Upper lobe of right lung (tissue), 1 donor: Measurements from ENCODE around the gene SETD3. TPM values are rescaled to one million over a fixed set of nuclear protein-coding genes. Genes with fewer than 3 reads are reported as not detected.

Source experiments
- ATAC-seq: fragments of 200-7000 bp; cut with Tn5 transposase; one replicate; pipeline ENCODE4 v1.9.1; 2020; ENCODE audit warnings: mild to moderate bottlenecking, moderate library complexity
- DNase-seq: peaks from one replicate; pipeline ENCODE4 v3.0.0-alpha.2; 2020
- H3K27ac ChIP-seq: fragments of 200-600 bp; one replicate; pipeline ENCODE4 v1.8.0; 2022
- H3K27me3 ChIP-seq: fragments of 200-600 bp; one replicate; pipeline ENCODE4 v1.8.0; 2022; ENCODE audit warnings: mild to moderate bottlenecking
- H3K36me3 ChIP-seq: fragments of 200-600 bp; one replicate; pipeline ENCODE4 v1.8.0; 2022
- H3K4me1 ChIP-seq: fragments of 200-600 bp; one replicate; pipeline ENCODE4 v1.8.0; 2022
- H3K4me3 ChIP-seq: fragments of 200-600 bp; one replicate; pipeline ENCODE4 v1.8.0; 2022; ENCODE audit warnings: mild to moderate bottlenecking
- H3K9me3 ChIP-seq: fragments of 200-600 bp; one replicate; pipeline ENCODE4 v1.8.0; 2022
- intact Hi-C: fragments of 100-400 bp; cut with DNase I; formaldehyde crosslinking; loops from one replicate; pipeline ENCODE4 v1.11.0; 2022
- total RNA-seq: library from RNA; stranded (reverse); fragmentation: NEBNext Ultra II Directional; extraction: Animal tissue kit (Norgen Biotek cat#: 25700); gene quantifications from one replicate; pipeline ENCODE4 v1.2.1, GENCODE V29; 2021
- TF ChIP-seq, protein P1 (sequence below): fragments of 200-600 bp; IDR thresholded peaks from one replicate; pipeline ENCODE4 v1.8.0; 2022; ENCODE audit warnings: antibody characterized with exemption
- donor health status: DM: no; HTN: yes; CAD: no; lungs with severe emphysema.

SETD3 gene
- total RNA-seq, 1 donor from 2014 or later = 90.3 TPM

DNA sequence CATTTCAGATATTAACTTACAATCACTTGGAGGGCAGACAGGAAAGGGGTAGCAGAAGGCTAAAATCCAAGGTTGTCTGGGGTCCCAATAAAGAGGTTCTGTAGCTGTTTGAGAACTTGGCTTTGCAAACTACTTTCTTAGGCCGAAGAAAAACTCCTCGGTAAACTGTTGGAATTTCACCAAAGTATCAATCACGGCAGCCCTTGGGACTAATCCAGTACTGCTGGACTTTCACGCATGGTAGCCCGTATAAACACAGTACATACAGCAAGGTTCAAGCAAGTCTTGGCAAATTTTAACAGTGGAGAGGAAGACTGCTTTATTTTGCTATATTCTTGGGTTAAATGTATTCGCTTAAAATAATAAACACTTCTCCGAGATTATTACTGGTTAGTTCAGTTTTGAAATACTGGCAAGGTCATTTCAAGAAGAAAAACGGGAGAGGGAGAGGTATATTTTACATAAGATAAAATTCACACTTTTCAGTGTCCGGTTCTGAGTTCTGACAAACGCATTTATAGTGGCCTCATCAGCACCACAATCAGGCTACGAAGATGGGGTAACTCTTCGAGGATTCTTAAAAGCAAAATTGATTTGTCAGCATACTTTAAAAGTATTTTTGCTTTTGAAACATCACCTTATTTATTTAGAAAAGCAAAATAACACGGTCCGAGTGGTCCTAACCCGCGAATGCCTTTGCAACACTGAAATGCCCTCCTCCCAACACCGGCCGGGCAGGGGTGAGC, 1.3 kb downstream of the SETD3 start:
- Histone ChIP-seq H3K4me3 (peak overlapping the region; percentile 78), H3K36me3 (no peaks in the 10 kb centered on the region), H3K9me3 (no peaks in the 10 kb centered on the region), H3K27me3 (no peaks in the 10 kb centered on the region), H3K27ac (peak overlapping the region; percentile 83), H3K4me1 (peaks cover 50% of the 10 kb centered on the region)
- ATAC-seq (no peak), DNase-seq (no peak)
- intact Hi-C loops = no loop called here
- TF ChIP-seq, protein P1, sequence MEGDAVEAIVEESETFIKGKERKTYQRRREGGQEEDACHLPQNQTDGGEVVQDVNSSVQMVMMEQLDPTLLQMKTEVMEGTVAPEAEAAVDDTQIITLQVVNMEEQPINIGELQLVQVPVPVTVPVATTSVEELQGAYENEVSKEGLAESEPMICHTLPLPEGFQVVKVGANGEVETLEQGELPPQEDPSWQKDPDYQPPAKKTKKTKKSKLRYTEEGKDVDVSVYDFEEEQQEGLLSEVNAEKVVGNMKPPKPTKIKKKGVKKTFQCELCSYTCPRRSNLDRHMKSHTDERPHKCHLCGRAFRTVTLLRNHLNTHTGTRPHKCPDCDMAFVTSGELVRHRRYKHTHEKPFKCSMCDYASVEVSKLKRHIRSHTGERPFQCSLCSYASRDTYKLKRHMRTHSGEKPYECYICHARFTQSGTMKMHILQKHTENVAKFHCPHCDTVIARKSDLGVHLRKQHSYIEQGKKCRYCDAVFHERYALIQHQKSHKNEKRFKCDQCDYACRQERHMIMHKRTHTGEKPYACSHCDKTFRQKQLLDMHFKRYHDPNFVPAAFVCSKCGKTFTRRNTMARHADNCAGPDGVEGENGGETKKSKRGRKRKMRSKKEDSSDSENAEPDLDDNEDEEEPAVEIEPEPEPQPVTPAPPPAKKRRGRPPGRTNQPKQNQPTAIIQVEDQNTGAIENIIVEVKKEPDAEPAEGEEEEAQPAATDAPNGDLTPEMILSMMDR = no peak

DNA sequence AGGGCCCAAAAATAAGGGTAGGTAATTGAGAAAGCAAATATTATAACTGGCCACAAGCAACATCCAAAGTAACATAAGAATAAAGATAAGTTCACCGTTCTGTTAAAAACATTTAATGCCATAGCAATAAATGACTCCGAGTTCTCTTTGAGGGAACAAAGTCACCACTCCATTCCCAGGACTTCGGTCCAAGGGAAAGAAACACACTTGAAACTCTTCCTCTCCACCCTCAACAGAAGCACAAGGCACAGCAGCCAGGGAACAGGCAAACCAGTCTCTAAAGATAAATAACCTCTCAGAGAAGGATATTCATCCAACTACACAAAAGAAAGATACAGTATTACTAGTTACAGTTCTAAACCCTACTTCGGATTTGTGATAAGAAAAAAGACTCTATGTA, 2.5 kb downstream of the SETD3 start:
- no peak overlapping the region for H3K4me3 ChIP-seq
- no peak for DNase-seq
- no peaks in the 10 kb centered on the region for H3K27me3 ChIP-seq
- TF ChIP-seq, protein P1 = no peak
- no peaks in the 10 kb centered on the region for H3K36me3 ChIP-seq
- peaks cover 44% of the 10 kb centered on the region for H3K4me1 ChIP-seq
- no peak for ATAC-seq
- H3K9me3 ChIP-seq = no peaks in the 10 kb centered on the region
- intact Hi-C loops = no loop called here
- H3K27ac ChIP-seq = no peak overlapping the region

DNA sequence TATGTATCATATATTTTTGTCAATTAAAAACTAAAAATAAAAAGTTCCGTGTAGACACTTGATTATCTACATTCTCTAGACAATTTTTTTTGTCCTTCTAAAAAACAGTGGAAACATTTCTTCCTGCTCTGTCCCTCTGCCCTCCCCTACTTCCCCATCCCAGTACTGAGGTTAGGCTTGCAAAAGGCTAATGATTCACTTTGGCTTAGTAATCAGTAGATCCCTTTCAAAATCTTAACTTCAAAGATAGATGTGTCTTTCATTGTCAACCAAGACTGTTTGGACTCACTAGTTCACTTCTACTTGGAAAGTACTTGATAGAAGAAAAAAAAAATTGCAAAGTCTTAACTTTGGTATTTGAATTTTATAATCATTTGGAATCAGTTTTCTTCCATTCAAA, 3.8 kb downstream of the SETD3 start:
- Histone ChIP-seq H3K36me3 (no peaks in the 10 kb centered on the region), H3K9me3 (no peaks in the 10 kb centered on the region), H3K4me1 (peaks cover 33% of the 10 kb centered on the region), H3K4me3 (no peak overlapping the region), H3K27me3 (no peaks in the 10 kb centered on the region), H3K27ac (no peak overlapping the region)
- DNase-seq = no peak
- TF ChIP-seq, protein P1 = no peak
- ATAC-seq = no peak
- intact Hi-C loops = no loop called here

DNA sequence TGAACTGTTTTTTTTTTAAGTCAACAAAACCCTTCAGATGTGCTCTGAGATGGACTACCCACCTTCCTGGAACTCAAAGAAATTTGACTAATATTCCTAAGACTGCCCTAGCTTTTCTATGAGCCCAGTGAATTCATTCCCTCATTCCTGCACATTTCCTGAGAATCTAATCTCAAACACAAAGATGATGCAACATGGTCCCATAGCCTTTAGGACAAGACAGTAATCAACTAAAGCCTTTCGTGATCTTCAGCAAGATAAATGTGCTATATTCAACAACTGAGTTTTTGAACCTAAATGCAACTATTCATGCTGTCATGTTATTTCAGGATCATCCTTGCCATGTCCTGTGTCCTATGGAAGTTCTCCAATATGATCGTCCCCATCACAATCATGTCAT, 5.0 kb downstream of the SETD3 start:
- Histone ChIP-seq H3K4me3 (no peak overlapping the region), H3K27ac (no peak overlapping the region), H3K9me3 (no peaks in the 10 kb centered on the region), H3K27me3 (no peaks in the 10 kb centered on the region), H3K4me1 (peaks cover 33% of the 10 kb centered on the region), H3K36me3 (no peaks in the 10 kb centered on the region)
- DNase-seq (no peak), ATAC-seq (no peak)
- TF ChIP-seq, protein P1 = no peak
- intact Hi-C loops = no loop called here

DNA sequence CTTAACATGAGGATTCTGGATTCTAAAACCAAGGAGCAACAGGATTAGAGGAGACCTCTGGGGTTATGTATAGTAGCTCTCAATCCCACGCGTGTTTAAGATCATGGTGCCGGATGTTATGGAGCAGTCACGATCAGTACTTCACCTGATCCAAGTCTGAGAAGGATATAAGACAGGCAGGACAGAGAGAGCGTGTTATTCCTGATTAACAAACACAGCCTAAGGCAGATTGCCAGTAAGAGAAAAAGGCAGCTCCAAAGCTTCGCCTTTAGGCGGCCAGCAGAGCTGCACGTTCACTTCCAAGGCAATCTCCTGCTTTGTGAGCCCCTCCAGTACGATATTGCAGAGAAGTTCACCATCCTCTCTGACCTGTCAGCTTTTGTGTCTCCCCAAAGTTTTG, 5.5 kb downstream of the SETD3 start:
- Histone ChIP-seq H3K4me1 (peaks cover 33% of the 10 kb centered on the region), H3K9me3 (no peaks in the 10 kb centered on the region), H3K27me3 (no peaks in the 10 kb centered on the region), H3K36me3 (no peaks in the 10 kb centered on the region), H3K27ac (no peak overlapping the region), H3K4me3 (no peak overlapping the region)
- ATAC-seq (peak; percentile 16), DNase-seq (no peak)
- intact Hi-C loops = no loop called here
- TF ChIP-seq, protein P1 = peak; percentile 7

DNA sequence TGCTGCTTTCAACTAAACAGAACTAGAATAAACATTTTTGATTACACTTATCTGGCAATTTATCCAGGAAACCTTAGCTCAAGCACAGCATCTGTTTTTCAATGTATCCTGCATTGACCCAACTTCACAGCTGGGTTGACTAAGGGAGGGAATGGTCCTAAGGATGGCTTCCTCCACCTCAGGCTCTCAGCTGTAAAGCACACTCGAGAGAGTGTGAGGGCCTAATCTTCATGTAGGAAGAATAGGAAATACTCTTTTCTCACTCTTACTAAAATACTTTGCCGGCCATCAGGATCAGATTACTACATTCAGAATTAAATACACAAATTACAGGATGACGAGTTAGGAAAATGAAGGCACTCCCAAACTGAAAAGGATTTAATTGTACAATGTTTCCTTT, 7.2 kb downstream of the SETD3 start:
- Histone ChIP-seq H3K4me1 (peaks cover 23% of the 10 kb centered on the region), H3K4me3 (no peak overlapping the region), H3K27me3 (no peaks in the 10 kb centered on the region), H3K27ac (no peak overlapping the region), H3K36me3 (no peaks in the 10 kb centered on the region), H3K9me3 (no peaks in the 10 kb centered on the region)
- intact Hi-C loops = no loop called here
- DNase-seq (no peak), ATAC-seq (no peak)
- TF ChIP-seq, protein P1 = no peak
